Measurements from ENCODE around the gene PDGFC. TPM values are rescaled to one million over a fixed set of nuclear protein-coding genes. Genes with fewer than 3 reads are reported as not detected.

Gene PDGFC
- total RNA-seq, 1 donor from 2014 or later = 0.64 TPM

GRCh38 chr4:156991161-156991560 is 19.6 kb upstream of the PDGFC start:
- H3K27me3 Mint-ChIP-seq (ENCODE audit: unreplicated experiment) = no peaks in the 10 kb centered on the region
- peaks cover 1% of the 10 kb centered on the region for H3K9me3 Mint-ChIP-seq (ENCODE audit: unreplicated experiment)
- no peak for TF ChIP-seq CTCF (IDR thresholded peaks at IDR 0.05; ENCODE audit: partially characterized antibody, unreplicated experiment)
- H3K36me3 Mint-ChIP-seq (ENCODE audit: unreplicated experiment) = no peaks in the 10 kb centered on the region
- no peak overlapping the region for H3K4me3 Mint-ChIP-seq (ENCODE audit: unreplicated experiment)
- no peak for DNase-seq
- H3K4me1 Mint-ChIP-seq (ENCODE audit: low read depth, unreplicated experiment) = no peaks in the 10 kb centered on the region
- H3K27ac Mint-ChIP-seq (ENCODE audit: unreplicated experiment) = no peak overlapping the region

DNA sequence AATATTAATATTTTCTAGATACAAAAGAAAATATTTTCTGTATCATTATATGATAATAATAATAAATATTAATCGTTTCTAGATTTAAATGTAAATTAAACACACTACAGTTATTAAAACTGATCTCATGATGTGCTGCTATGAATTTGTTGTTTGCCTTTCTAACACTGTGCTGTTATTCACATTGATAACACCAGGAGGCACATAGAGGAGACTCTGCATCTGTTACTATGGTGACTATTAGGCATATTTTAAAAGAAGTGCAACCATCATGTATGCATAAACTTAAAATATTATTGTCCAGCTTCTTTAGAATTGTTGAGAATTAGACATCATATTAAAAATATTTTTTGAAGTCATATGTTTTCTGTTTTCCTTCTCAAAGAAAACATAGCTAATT is 11.8 kb upstream of the PDGFC start:
- no peaks in the 10 kb centered on the region for H3K4me1 Mint-ChIP-seq (ENCODE audit: low read depth, unreplicated experiment)
- H3K9me3 Mint-ChIP-seq (ENCODE audit: unreplicated experiment) = no peaks in the 10 kb centered on the region
- H3K36me3 Mint-ChIP-seq (ENCODE audit: unreplicated experiment) = no peaks in the 10 kb centered on the region
- no peak overlapping the region for H3K27ac Mint-ChIP-seq (ENCODE audit: unreplicated experiment)
- DNase-seq = no peak
- no peak for TF ChIP-seq CTCF (IDR thresholded peaks at IDR 0.05; ENCODE audit: partially characterized antibody, unreplicated experiment)
- H3K4me3 Mint-ChIP-seq (ENCODE audit: unreplicated experiment) = no peak overlapping the region
- no peaks in the 10 kb centered on the region for H3K27me3 Mint-ChIP-seq (ENCODE audit: unreplicated experiment)

- H3K4me3 Mint-ChIP-seq (ENCODE audit: unreplicated experiment) = no peak overlapping the region
- H3K9me3 Mint-ChIP-seq (ENCODE audit: unreplicated experiment) = no peaks in the 10 kb centered on the region
- DNase-seq = no peak
- no peaks in the 10 kb centered on the region for H3K36me3 Mint-ChIP-seq (ENCODE audit: unreplicated experiment)
- H3K4me1 Mint-ChIP-seq (ENCODE audit: low read depth, unreplicated experiment) = no peaks in the 10 kb centered on the region
- H3K27me3 Mint-ChIP-seq (ENCODE audit: unreplicated experiment) = no peaks in the 10 kb centered on the region
- TF ChIP-seq CTCF (IDR thresholded peaks at IDR 0.05; ENCODE audit: partially characterized antibody, unreplicated experiment) = no peak
- H3K27ac Mint-ChIP-seq (ENCODE audit: unreplicated experiment) = no peak overlapping the region
Observed at GRCh38 chr4:156981262-156981769, 9.7 kb upstream of the PDGFC start.

DNA sequence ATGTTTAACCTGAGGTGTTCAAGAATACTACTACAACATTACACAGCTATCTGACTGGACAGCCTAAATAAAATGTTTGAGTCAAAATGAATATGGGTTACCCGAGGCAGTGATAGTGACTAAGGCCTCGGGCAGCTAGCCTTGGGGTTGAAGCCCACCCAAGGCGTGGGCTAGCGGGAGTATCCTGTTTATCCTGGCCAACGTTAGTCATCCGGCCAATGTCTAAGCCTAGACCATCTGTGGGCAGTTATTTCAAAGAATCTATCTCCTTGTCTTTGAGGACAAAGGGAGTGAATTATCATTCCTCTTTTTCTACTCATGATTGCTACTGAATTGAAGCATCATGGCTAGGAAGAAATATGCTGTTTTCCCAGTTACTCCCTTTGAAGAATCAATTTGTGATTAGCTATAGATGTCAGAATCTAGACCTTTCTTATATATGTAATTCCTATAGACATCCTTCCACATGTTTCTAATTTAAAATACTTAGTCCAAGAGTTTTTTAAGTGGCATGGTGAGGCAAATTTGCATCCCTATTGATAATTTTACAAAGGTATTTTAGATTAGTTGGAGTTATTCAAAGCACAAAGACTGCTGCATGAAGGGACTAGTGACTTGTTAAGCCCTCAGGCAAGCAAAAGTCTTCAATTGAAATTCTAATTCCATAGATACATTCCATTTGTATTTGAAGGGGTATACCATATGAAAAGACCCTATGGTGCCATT is 6.0 kb upstream of the PDGFC start:
- Mint-ChIP-seq H3K36me3 (ENCODE audit: unreplicated experiment) (no peaks in the 10 kb centered on the region), H3K27me3 (ENCODE audit: unreplicated experiment) (no peaks in the 10 kb centered on the region), H3K27ac (ENCODE audit: unreplicated experiment) (no peak overlapping the region), H3K9me3 (ENCODE audit: unreplicated experiment) (no peaks in the 10 kb centered on the region), H3K4me3 (ENCODE audit: unreplicated experiment) (no peak overlapping the region), H3K4me1 (ENCODE audit: low read depth, unreplicated experiment) (no peaks in the 10 kb centered on the region)
- DNase-seq = no peak
- TF ChIP-seq CTCF (IDR thresholded peaks at IDR 0.05; ENCODE audit: partially characterized antibody, unreplicated experiment) = no peak

DNA sequence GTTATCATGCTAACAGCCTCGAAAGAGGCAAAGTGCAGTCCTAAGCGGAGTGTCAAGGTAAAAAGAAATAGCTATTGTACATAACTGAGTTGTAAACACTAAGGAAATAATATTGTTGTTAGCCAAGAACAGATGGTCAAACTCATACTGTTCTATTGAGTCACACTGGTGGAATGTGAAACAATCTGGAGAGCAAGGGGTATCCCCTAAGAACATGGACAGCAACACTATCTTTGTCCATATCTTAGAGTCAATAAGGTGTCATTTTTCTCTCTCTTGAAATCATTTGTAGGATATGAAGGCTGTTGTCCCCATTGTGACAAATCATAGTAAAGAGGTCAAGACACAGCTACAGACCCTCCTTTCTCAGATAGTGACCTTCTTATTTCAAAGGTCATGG is 4.5 kb upstream of the PDGFC start:
- Mint-ChIP-seq H3K9me3 (ENCODE audit: unreplicated experiment) (no peaks in the 10 kb centered on the region), H3K27me3 (ENCODE audit: unreplicated experiment) (peaks cover 2% of the 10 kb centered on the region), H3K4me1 (ENCODE audit: low read depth, unreplicated experiment) (no peaks in the 10 kb centered on the region), H3K4me3 (ENCODE audit: unreplicated experiment) (no peak overlapping the region), H3K36me3 (ENCODE audit: unreplicated experiment) (no peaks in the 10 kb centered on the region), H3K27ac (ENCODE audit: unreplicated experiment) (no peak overlapping the region)
- DNase-seq = no peak
- TF ChIP-seq CTCF (IDR thresholded peaks at IDR 0.05; ENCODE audit: partially characterized antibody, unreplicated experiment) = no peak

Measured in glutamatergic neuron (in vitro differentiated cells).